CD4-positive, alpha-beta T cell treated with Interleukin-10 for 1 hour (primary cell): ENCODE data around the gene ZC2HC1C.
"Not testable (repeated sequence)": the region's sequence is repeated elsewhere in the genome, so short reads cannot be mapped to it uniquely, and the experiment has no call there.

Source experiments
- DNase-seq: peaks from one replicate; pipeline ENCODE4 v3.0.0-alpha.2; 2020

ZC2HC1C gene

GRCh38 chr14:75095690-75096089 is 26.2 kb downstream of the ZC2HC1C start:
- no peak for DNase-seq

GRCh38 chr14:75096959-75097358 is 27.5 kb downstream of the ZC2HC1C start:
- DNase-seq, result no peak

DNA sequence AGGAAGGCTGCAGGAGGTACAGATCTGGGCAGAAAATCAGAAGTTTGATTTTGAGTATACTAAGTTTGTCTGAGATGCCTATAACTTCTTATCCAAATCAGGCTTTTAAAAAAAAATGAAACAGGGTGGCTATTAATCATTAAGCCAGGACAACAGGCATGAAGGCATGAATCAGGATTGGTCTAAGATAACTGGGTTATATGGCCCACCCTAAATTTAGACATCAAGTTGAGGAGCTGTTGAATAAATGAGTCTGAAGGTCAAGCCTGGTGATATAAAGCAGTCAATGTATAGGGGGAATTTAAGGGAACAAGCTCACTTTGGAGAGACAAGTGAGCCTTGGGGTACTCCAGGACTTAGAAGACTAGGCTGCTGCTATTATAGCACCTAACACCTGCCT is 28.8 kb downstream of the ZC2HC1C start:
- no peak for DNase-seq

DNA sequence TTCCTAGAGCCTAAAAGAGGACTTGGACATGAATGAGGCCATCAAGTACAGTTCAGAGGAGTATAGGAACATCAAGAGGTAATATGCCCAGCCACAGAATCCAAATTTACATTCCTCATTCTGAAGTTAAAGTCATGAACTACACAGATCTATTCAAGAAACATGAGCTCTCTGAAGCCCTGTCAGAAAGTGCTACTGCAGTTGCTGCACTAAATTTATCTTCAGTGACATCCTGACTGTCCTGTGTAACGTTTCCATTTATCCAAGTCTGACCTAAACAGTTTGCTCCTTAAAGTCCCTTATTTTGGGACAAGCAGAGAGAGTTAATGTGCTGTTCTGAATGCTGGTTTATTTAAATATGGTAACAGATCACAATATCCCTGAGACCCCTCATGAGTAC is 29.2 kb downstream of the ZC2HC1C start:
- DNase-seq, result no peak

DNA sequence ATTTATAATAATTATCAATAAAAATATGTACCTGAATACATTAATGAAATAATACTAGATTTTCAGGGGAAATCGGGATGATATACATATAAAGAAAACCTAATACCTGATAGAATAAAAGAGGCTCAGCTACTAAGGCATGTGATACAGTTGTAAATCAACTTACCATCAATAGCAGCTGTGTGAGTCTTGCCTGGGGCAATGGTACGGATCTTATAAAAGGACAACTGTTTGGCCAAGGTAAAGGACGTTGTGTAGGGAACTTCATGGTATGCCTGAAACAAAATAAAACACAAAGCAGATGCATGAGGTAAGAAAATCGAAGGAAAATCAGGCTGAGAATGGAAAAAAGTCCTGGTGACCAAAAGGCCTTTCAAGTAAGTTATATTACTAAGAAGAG is 32.0 kb downstream of the ZC2HC1C start:
- no peak for DNase-seq

DNA sequence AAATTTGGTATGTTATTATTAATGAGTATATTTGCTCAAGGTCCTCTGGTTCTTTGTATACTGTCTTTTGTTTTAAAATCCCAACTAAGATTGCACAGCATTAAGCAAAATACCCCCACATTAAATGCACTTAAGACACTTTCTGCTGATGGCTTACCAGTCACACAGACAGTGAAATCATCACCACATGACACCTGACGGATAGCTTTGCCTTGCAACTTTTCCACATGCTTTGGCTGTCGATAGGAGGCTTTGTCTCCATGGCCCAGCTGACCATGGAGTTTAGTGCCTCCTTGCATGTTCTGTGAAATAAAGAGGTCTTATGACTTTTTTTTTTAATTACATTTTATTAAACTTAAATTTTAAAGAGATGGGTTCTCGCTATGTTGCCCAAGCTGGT is 37.7 kb downstream of the ZC2HC1C start:
- DNase-seq, result no peak

- no peak for DNase-seq
Observed at GRCh38 chr14:75109877-75110276, 40.4 kb downstream of the ZC2HC1C start.

- DNase-seq, result peak; percentile 12
Observed at GRCh38 chr14:75113932-75114539, 44.6 kb downstream of the ZC2HC1C start.

DNA sequence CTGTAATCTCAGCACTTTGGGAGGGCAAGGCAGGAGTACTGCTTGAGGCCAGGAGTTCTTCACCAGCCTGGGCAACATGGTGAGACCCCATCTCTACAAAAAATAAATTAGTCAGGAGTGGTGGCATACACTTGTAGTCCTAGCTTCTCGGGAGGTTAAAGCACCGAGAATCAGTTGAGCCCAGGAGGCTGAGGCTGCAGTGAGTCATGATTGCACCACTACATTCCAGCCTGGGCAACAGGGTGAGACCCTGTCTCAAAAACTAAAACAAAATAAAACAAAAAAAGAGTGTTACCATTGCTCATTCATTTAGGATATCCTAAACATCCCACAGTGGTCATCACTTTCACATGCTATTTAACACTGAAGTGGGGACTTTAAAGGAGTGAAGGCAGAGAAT is 49.6 kb downstream of the ZC2HC1C start:
- DNase-seq, result no peak

DNA sequence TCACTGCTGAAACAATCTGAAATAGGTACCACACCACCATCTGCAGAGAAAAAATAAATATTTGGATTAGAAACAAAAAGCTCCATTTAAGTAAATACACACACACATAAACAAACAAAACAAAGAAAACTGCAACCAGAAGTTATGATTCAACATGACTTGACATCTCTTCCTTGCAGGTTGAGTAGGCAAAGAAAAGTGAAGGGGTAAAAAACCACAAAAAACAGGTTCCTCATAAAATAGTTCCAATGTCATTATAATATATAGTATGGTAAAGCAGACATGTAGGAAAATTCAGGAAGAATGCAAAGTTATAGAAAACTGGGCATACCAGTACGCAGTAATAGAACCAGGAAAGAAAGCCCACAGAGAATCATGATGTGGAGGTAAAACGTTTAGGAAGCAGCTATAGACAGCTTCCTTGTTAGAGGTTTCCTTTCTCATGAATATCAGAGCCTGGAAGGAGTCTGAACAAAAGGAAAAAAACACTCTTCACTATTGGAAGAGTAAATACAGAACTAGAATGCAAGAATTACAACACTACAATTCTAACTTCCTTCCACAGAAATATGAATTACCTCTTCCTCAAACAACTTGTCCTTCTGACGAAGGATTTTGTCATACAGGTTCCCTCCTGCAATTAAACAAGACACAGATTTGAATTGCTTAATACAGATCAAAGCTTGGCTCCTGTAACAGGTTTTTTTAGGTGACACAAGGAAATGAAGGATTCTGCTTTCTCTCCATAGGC is 51.3 kb downstream of the ZC2HC1C start:
- no peak for DNase-seq

- no peak for DNase-seq
Observed at GRCh38 chr14:75121552-75121951, 52.1 kb downstream of the ZC2HC1C start.

- peak; percentile 45 for DNase-seq
Observed at GRCh38 chr14:75123991-75124390, 54.5 kb downstream of the ZC2HC1C start.

- DNase-seq, result no peak
Observed at GRCh38 chr14:75125617-75126016, 56.2 kb downstream of the ZC2HC1C start.

DNA sequence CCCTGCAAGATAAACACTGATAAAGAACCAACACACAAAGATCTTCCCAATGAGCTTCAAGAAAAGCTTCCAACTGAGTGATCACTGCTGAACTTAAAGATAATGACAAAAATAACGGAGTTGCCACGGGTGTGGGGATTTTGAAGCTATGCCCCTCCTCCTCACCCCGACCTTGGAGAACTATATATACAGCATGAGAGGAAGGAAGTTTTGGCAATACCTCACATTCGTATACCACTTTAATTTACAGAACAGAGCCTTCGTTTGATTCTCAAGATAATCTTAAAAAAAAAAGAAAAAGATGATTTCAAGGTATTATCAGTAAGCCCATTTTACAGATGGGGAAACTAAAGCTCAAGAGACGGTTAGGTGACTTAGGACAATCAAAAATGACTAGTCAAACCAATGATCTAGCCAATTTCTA is 56.7 kb downstream of the ZC2HC1C start:
- DNase-seq, result peak; percentile 71

DNA sequence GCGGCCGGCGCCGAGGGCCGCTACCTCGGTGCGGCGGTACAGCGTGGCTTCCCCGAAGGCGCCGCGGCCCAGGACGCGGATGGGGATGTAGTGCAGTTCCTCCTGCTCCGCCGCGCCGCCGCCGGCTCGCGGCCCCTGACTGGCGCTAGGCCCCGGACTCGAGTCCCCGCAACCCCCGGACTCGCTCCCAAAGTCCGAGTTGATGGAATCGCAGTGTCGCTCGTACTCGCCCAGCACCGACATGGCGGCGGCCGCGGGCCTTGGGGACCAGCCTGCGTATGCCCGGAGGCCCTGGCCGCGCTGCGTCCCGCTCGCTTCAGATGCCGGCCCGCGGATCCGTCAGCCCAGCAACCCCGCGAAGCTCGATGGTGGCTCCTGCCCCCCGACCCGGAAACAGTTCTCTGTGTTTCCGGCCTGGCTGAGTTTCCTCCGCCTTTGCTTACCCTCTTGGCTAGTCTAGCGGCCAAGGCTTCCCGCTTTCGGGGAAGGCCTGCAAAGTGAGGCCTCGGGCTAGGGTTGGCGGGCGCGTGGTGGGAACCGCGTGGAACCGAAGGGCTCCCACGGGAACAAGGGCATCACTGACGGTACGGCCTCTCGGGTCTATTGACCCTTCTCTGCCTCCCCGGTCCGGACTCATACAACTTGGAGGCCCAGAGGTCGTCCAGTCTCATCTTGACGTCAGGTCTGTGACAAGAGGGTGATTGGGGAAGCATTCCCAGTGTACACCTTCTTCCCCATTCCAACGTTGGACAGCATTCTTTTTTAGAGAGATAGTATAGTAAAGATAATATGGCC is 57.4 kb downstream of the ZC2HC1C start, which contains the start of gene NEK9:
Gene NEK9, minus strand, starts transcription at position 370 of the 795 bp plus-strand sequence. Its CDS starts 127 bp downstream, at position 243.
- peak; percentile 90 for DNase-seq

GRCh38 chr14:75127474-75127820 is 58.0 kb downstream of the ZC2HC1C start:
- DNase-seq, result not testable (repeated sequence)

DNA sequence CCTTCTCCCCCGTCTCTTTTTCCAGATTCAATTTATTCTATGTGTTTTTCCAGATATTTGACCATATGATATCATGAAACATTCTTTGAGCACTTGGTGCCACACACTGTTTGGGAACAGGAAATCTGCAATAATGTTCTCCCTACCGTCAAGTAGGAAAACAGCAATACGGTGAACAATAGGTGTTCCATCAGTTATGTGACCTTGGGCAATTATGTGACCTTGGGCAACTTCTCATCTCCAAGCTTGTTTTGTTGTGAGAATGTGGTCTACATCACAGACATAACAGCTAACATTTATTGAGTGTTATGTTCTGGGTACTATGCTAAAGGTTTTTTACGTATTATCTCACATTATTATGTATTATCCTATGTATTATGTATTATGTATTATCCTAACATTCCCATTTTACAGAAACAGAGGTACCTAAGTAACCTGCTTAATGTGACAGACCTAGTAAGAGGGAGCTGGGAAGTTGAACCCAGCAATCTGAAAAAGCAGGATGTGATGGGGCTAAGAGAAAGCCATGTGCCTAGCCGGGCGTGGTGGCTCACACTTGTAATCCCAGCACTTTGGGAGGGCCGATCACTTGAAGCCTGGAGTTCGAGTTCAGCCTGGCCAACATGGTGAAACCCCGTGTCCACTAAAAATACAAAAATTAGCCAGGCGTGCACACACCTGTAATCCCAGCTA is 58.6 kb downstream of the ZC2HC1C start:
- DNase-seq, result no peak

GRCh38 chr14:75128596-75128990 is 59.2 kb downstream of the ZC2HC1C start:
- no peak for DNase-seq
